Lower leg skin (tissue), 3 donors: ENCODE results near the gene AP3S1.

Experiments used
- POLR2A ChIP-seq, 2 donors: fragments of 450-650 bp; IDR thresholded peaks; one replicate each; pipeline ENCODE4 v1.6.1; 2016 to 2017; ENCODE audit warnings: antibody characterized with exemption in 2 of 2, mild to moderate bottlenecking in 1 of 2, moderate library complexity in 1 of 2
- TF ChIP-seq, protein P1 (sequence below), 3 donors: fragments of 450-650 bp; IDR thresholded peaks; one replicate each; pipeline ENCODE4 v1.5.1; 2016; ENCODE audit warnings: antibody characterized with exemption in 3 of 3, mild to moderate bottlenecking in 3 of 3, moderate library complexity in 2 of 3

GRCh38 chr5:115801152-115801551 is 40.6 kb upstream of the AP3S1 start:
- no peak for TF ChIP-seq POLR2A (IDR thresholded peaks at IDR 0.05)
- TF ChIP-seq, protein P1, sequence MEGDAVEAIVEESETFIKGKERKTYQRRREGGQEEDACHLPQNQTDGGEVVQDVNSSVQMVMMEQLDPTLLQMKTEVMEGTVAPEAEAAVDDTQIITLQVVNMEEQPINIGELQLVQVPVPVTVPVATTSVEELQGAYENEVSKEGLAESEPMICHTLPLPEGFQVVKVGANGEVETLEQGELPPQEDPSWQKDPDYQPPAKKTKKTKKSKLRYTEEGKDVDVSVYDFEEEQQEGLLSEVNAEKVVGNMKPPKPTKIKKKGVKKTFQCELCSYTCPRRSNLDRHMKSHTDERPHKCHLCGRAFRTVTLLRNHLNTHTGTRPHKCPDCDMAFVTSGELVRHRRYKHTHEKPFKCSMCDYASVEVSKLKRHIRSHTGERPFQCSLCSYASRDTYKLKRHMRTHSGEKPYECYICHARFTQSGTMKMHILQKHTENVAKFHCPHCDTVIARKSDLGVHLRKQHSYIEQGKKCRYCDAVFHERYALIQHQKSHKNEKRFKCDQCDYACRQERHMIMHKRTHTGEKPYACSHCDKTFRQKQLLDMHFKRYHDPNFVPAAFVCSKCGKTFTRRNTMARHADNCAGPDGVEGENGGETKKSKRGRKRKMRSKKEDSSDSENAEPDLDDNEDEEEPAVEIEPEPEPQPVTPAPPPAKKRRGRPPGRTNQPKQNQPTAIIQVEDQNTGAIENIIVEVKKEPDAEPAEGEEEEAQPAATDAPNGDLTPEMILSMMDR (IDR thresholded peaks at IDR 0.05), result no peak
